K562 (cell line): Measurements from ENCODE around the gene ARMH1. TPM values are rescaled to one million over a fixed set of nuclear protein-coding genes. Genes with fewer than 3 reads are reported as not detected.
A peak's percentile ranks its signal among the peaks of the same experiment; 100 is the strongest.

Experiments
- ATAC-seq: fragments of 200-7000 bp; cut with Tn5 transposase; 3 replicates; pipeline ENCODE4 v1.9.1; 2020; ENCODE audit warnings: moderate library complexity
- BruUV-seq: library from RNA; stranded (reverse); fragments of 400-500 nt; replicated peaks from 2 replicates; lab custom pipeline; 2021; lab: Mats Ljungman, UMichigan
- CTCF ChIA-PET: fragments of 300-600 bp; formaldehyde crosslinking; extraction: SDS; loops from one replicate; lab custom pipeline; 2021; ENCODE audit warnings: low intra/inter-chr PET ratio; lab: Yijun Ruan, JAX
- POLR2A ChIA-PET: fragments of 300-600, 350-650 bp; sonication (Branson Sonifier 250); formaldehyde crosslinking; extraction: SDS; loops from one replicate; lab custom pipeline; 2021; ENCODE audit warnings: antibody characterized with exemption, inconsistent platforms; lab: Yijun Ruan, JAX
- DNase-seq, 4 experiments: peaks; one replicate each; pipeline versions ENCODE4 v3.0.0 to v3.0.0-alpha.2; 2011 to 2018; ENCODE audit warnings: low spot score in 3 of 4, mixed read lengths in 3 of 4; ENCODE audit errors: extremely low read depth in 1 of 4
- FAIRE-seq: peaks from 2 replicates; lab custom pipeline; 2011; peaks lifted over from hg19 to GRCh38; lab: Jason Lieb, UNC
- H2AFZ ChIP-seq: 2 replicates; pipeline ENCODE4 v1.6.0; 2011; ENCODE audit warnings: low read depth, low read length, control low read depth, inconsistent platforms
- H3K27ac ChIP-seq: fragments of 200-600 bp; 3 replicates; pipeline ENCODE4 v1.8.0; 2011; ENCODE audit warnings: low read depth, mild to moderate bottlenecking, control low read depth, inconsistent platforms, low read length, moderate library complexity, mixed read lengths; ENCODE audit errors: extremely low read depth
- H3K27me3 ChIP-seq, 2 experiments: fragments of 300-600 bp in 1 of 2; 2 replicates in 1 of 2; 3 replicates in 1 of 2; pipeline versions ENCODE4 v1.6.0 to v1.8.0; 2011; ENCODE audit warnings: inconsistent platforms in 2 of 2, low read length in 2 of 2, mild to moderate bottlenecking in 1 of 2, mixed read lengths in 1 of 2, moderate library complexity in 1 of 2; ENCODE audit not compliant: control insufficient read depth in 2 of 2, insufficient read depth in 2 of 2
- H3K36me3 ChIP-seq: fragments of 300-600 bp; 3 replicates; pipeline ENCODE4 v1.8.0; 2011; ENCODE audit warnings: mild to moderate bottlenecking, low read length, inconsistent platforms; ENCODE audit not compliant: control insufficient read depth, insufficient read depth
- H3K4me1 ChIP-seq, 2 experiments: fragments of 200-600 bp in 1 of 2; replicated peaks in 1 of 2; 2 replicates in 1 of 2; 3 replicates in 1 of 2; pipeline versions ENCODE4 v1.5.1 to v1.8.0; 2011; ENCODE audit warnings: inconsistent platforms in 2 of 2, low read length in 2 of 2, mild to moderate bottlenecking in 1 of 2, mixed read lengths in 1 of 2, moderate library complexity in 1 of 2; ENCODE audit not compliant: control insufficient read depth in 2 of 2, insufficient read depth in 2 of 2
- H3K4me2 ChIP-seq: 2 replicates; pipeline ENCODE4 v1.6.1; 2011; ENCODE audit warnings: low read length, control low read depth, inconsistent platforms, mixed read lengths; ENCODE audit not compliant: insufficient read depth
- H3K4me3 ChIP-seq: fragments of 200-600 bp; sonication (generic), shearing (Covaris generic); 2 replicates; pipeline ENCODE4 v1.5.1; 2016; ENCODE audit warnings: control low read depth, inconsistent platforms
- H3K79me2 ChIP-seq: fragments of 200-600 bp; 3 replicates; pipeline ENCODE4 v1.8.0; 2011; ENCODE audit warnings: low read length, inconsistent platforms; ENCODE audit not compliant: control insufficient read depth, insufficient read depth
- H3K9ac ChIP-seq, 2 experiments: 2 replicates each; pipeline versions ENCODE4 v1.6.0 to v1.6.1; 2011; ENCODE audit warnings: low read depth in 2 of 2, low read length in 2 of 2, control low read depth in 1 of 2, inconsistent platforms in 1 of 2, mild to moderate bottlenecking in 1 of 2, mixed read lengths in 1 of 2; ENCODE audit not compliant: insufficient read depth in 1 of 2
- H3K9me1 ChIP-seq: one replicate; pipeline ENCODE4 v1.6.0; 2011; ENCODE audit warnings: inconsistent platforms, mild to moderate bottlenecking, low read length, moderate library complexity; ENCODE audit not compliant: control insufficient read depth, insufficient read depth
- H3K9me3 ChIP-seq: replicated peaks from 2 replicates; pipeline ENCODE4 v1.5.1; 2011; ENCODE audit warnings: low read depth, low read length, inconsistent platforms; ENCODE audit not compliant: control insufficient read depth, insufficient read depth
- H4K20me1 ChIP-seq: replicated peaks from 2 replicates; pipeline ENCODE4 v1.6.1; 2011; ENCODE audit warnings: low read length, inconsistent platforms, mixed read lengths; ENCODE audit not compliant: control insufficient read depth, insufficient read depth
- ATF4 ChIP-seq: fragments of 450-650 bp; formaldehyde crosslinking; IDR thresholded peaks from 2 replicates; pipeline ENCODE4 v1.4.0; 2022; ENCODE audit warnings: mild to moderate bottlenecking, moderate library complexity
- ZNF121 ChIP-seq: sonication (generic); formaldehyde crosslinking; conservative IDR thresholded peaks from 2 replicates; pipeline ENCODE4 v1.8.0; 2022; ENCODE audit warnings: missing genetic modification reagents
- WGBS: fragments of 100-300 bp; shearing (Covaris generic); methylation state at CpG from one replicate; pipeline ENCODE4 v1.1.6; 2016; ENCODE audit warnings: low coverage, mixed read lengths; ENCODE audit not compliant: insufficient coverage; ENCODE audit errors: missing lambda C conversion rate; 5-methylcytosine and 5-hydroxymethylcytosine counted together
- in situ Hi-C: fragments of 300-500 bp; cut with MboI; formaldehyde crosslinking; loops from 4 replicates; pipeline ENCODE4 v1.15.0; 2018; ENCODE audit warnings: inconsistent platforms, mixed read lengths
- intact Hi-C: fragments of 100-400 bp; cut with micrococcal nuclease; formaldehyde crosslinking; loops from 2 replicates; pipeline ENCODE4 v1.14.2; 2022
- polyA plus RNA-seq, 8 experiments: library from polyadenylated mRNA; depleted of rRNA in 4 of 8; stranded (reverse) in 5 of 8; unstranded in 3 of 8; fragments of >200 nt; fragmentation: Nextera tagmentation in 2 of 8; fragmentation: Illumina TruSeq in 1 of 8; extraction: Ambion mirVana in 2 of 8; extraction: Trizol in 1 of 8; gene quantifications; 2 replicates each; pipeline versions ENCODE4 v1.2.1 to v1.2.3, GENCODE V29; 2011 to 2014; ENCODE audit warnings: inconsistent platforms in 1 of 8, missing spikeins in 1 of 8
- total RNA-seq, 7 experiments: library from RNA; depleted of rRNA in 6 of 7; stranded (reverse); fragments of >200 nt in 6 of 7; fragmentation: Illumina TruSeq in 2 of 7; extraction: Trizol in 2 of 7; gene quantifications; 2 replicates each; pipeline versions ENCODE4 v1.2.1 to v1.2.3, GENCODE V29; 2011 to 2021; ENCODE audit warnings: low replicate concordance in 1 of 7
- TF ChIP-seq, protein P1 (sequence below): fragments of 200-400 bp; formaldehyde crosslinking; IDR thresholded peaks from 2 replicates; pipeline ENCODE4 v1.6.1; 2017; ENCODE audit warnings: mild to moderate bottlenecking, low read depth, low read length, moderate library complexity

ARMH1 gene
- total and polyA plus RNA-seq, 9 of the 15 experiments (the other 6 are each of a cell fraction or from before 2014, with no cell fraction given) = 0.41 TPM; not detected in 8

GRCh38 chr1:44695671-44696070 is 21.2 kb downstream of the ARMH1 start:
- FAIRE-seq (no peak), ATAC-seq (no peak), DNase-seq (no peak)
- Histone ChIP-seq H4K20me1 (no peaks in the 10 kb centered on the region), H3K9me1 (no peaks in the 10 kb centered on the region), H2AFZ (no peak overlapping the region), H3K4me3 (no peak overlapping the region), H3K27me3 (peaks cover 11 to 26% of the 10 kb centered on the region in 2 experiments; a peak in 4 of 5 replicates), H3K4me1 (no peaks in the 10 kb centered on the region), H3K9me3 (no peaks in the 10 kb centered on the region), H3K4me2 (no peak overlapping the region), H3K9ac (no peak overlapping the region), H3K36me3 (no peaks in the 10 kb centered on the region), H3K79me2 (no peaks in the 10 kb centered on the region), H3K27ac (no peak overlapping the region)
- CTCF ChIA-PET = no interaction called here
- intact Hi-C loops (no loop called here), in situ Hi-C loops (no loop called here)
- POLR2A ChIA-PET = interaction anchor here (0.6 to 3.7 kb wide), 5 partner anchors 11 to 139 kb away, joined by 3 to 28 read pairs (median 5); no protein-coding TSS in a partner anchor
- no TSS peak for BruUV-seq
- 15% methylated on average over 4 of the region's 4 CpGs for WGBS
- TF ChIP-seq ZNF121 (CRISPR knock-in tag) = peak; percentile 70
- TF ChIP-seq, protein P1, sequence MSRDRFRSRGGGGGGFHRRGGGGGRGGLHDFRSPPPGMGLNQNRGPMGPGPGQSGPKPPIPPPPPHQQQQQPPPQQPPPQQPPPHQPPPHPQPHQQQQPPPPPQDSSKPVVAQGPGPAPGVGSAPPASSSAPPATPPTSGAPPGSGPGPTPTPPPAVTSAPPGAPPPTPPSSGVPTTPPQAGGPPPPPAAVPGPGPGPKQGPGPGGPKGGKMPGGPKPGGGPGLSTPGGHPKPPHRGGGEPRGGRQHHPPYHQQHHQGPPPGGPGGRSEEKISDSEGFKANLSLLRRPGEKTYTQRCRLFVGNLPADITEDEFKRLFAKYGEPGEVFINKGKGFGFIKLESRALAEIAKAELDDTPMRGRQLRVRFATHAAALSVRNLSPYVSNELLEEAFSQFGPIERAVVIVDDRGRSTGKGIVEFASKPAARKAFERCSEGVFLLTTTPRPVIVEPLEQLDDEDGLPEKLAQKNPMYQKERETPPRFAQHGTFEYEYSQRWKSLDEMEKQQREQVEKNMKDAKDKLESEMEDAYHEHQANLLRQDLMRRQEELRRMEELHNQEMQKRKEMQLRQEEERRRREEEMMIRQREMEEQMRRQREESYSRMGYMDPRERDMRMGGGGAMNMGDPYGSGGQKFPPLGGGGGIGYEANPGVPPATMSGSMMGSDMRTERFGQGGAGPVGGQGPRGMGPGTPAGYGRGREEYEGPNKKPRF = no peak
- no peak for TF ChIP-seq ATF4 (CRISPR knock-in tag)
